Measurements from ENCODE around the gene EHF. TPM values are rescaled to one million over a fixed set of nuclear protein-coding genes. Genes with fewer than 3 reads are reported as not detected.

Gene EHF
- total RNA-seq, 1 experiment from 2014 or later, result not detected

DNA sequence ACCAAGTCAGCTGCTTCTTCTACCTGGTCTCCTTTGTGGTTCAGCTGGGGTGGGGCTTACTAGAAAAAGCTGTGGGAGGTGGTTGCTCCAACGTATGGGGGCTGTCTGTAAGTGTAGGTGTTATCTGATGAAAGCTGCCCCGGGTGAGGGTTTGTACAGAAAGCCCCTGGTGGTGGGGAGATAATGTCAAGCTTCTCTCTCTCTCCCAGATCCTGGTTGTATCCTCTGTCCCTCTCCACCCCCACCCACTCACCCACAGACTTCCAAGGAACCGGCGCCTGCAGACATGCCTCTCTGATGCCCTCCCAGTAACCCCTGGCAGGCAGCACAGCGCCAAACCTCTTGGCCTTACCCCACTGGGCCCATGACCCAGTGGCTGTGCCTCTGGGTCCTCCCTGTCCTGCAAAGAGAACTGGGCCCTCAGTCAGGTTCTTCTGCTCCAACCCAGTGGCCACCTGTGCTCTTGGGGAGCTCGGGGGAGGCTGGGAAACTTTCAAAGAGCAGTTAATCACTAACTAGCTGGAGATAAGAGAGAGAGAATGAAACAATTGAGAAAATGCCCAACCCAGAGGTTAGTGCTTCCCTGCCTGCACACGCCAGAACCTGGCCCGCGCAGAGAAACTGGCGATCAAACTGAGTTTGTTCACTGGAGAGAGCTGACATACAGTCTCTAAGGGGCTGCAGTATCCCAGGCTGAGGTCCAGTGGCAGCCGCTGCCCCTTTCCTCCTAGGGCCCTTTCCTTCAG is 20.4 kb upstream of the EHF start:
- peak; percentile 65 for DNase-seq (ENCODE audit: low read depth)
- in situ Hi-C loops (cut with HindIII; ENCODE audit: low pct_unique_long_range_greater_than_20kb, low sequenced_read_pairs), result no loop called here

DNA sequence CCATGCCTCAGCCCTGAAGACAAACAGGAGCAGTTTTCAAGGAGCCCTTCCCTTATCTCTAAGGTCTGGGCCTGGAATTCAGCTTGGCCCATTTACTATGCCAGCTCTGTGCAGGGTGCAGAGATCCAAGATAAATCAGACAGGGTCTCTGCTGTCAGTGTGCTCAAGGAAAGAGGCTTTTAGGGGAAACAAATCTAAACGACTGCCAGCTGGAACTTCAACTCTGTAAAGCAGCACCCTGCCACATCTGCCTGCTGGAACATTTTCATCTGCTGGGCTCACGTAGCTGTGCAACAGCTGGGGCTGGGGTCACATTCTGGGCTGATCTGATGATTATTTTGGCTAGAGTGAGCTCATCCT is 19.8 kb upstream of the EHF start:
- no peak for DNase-seq (ENCODE audit: low read depth)
- in situ Hi-C loops (cut with HindIII; ENCODE audit: low pct_unique_long_range_greater_than_20kb, low sequenced_read_pairs), result no loop called here

DNA sequence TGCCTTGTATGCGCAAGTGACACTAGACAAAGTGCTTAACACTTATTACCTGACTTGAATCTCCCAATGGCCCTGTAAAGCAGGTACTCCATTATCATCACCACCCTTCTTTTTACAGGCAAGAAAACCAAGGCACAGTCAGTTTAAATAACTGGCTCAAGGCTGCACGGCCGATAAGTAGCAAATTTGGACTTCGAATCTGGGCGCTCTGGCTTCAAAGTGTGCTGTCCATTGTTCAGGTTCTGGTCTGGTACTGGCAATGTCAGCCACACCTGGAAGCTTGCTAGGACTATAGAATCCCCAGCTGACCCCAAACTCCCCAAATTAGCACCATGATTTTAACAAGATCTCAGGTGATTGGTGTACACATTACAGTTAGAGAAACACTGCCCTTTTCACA is 19.3 kb upstream of the EHF start:
- DNase-seq (ENCODE audit: low read depth), result no peak
- in situ Hi-C loops (cut with HindIII; ENCODE audit: low pct_unique_long_range_greater_than_20kb, low sequenced_read_pairs), result no loop called here

DNA sequence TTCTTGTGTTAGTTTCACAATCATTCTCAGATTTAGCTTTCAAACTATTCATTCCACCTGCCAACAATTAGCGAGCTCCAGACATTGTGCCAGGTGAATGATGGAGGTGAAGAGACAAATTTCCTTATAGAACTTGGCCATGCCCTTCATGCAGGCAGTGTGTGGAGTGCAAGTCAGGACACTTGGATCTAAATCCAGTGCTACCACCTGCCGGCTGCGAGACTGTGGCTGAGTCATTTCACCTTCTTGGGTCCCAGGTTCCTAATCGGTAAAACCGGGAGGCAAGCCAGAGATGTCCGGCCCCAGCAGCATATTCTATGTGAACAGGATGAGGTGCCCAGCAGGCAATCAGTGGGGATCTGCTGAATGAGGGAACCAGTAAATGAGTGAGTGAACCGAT is 18.6 kb upstream of the EHF start:
- in situ Hi-C loops (cut with HindIII; ENCODE audit: low pct_unique_long_range_greater_than_20kb, low sequenced_read_pairs), result no loop called here
- DNase-seq (ENCODE audit: low read depth), result no peak

DNA sequence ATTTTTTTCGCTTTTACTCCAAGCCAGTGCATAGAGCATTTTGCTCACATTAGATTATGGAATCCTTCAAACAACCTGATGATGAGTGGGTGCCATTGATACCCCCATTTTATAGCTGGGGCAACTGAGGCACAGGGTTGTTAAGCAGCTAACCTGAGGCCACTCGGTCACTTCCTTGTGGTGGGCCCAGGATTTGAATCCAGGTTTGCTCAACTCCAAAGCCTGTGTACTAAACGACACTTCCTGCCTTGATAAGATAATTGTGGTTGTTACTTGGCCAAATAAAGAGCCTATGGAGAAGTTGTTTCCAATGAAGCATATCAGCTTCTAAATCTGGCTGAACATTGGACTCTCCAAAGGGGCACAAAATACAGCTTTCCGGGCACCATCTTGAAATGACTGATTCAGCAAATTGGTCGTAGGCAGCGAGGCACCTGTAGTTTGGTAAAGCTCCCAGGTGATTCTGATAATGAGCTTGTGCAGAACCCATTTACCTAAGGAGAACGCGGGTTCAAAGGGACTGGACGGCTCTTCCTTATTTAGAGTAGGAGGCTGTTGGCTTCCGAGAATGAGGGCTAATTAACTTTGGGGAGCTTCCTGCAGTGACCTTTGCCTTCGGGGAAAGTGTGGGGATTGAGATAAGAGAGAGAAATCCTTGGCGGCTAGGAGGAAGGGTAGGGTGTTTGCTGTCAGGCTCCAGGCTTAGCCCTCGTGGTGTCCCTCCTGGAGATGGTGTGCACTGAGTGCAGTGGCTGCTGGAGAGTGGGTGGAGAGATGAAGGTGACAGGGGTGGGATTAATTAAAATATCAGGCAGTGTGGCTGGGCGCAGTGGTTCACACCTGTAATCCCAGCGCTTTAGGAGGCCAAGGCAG is 17.5 kb upstream of the EHF start:
- DNase-seq (ENCODE audit: low read depth), result no peak
- in situ Hi-C loops (cut with HindIII; ENCODE audit: low pct_unique_long_range_greater_than_20kb, low sequenced_read_pairs), result no loop called here

DNA sequence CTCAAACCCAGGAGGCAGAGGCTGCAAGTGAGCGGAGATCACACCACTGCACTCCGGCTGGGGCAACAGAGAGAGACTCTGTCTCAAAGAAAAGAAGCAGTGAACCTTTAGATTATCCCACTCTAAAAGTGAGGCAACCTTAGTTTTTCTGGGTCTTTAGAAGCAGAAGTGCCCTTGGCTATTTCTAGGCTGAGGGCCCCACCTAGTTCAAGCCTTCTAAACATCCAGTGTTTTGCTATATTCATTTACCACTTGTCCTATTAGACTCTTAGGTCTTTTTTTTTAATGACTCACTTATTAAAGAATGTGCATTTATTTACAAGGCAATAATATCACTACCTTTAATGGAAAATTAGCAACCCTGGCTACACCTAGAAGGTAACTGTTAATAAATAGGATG is 16.7 kb upstream of the EHF start:
- in situ Hi-C loops (cut with HindIII; ENCODE audit: low pct_unique_long_range_greater_than_20kb, low sequenced_read_pairs), result no loop called here
- no peak for DNase-seq (ENCODE audit: low read depth)

DNA sequence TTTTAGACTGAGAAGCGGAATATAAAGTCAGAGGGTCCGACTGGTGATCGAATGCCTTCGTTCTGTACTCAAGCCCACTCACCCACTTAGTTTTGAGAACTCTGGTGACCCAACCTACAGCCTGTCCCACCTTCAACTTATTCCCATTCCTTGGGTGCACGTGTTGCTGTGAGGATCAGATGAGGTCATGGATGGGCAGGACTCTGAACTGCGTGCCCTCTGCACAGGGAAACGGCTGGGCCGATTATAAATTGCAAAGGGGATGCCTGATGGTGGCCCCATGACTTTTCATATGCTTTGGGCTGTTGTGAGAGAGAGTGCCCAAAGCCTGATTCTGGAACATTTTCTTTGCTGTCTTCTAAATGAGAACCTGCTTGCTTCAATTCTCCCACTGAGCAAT is 16.0 kb upstream of the EHF start:
- in situ Hi-C loops (cut with HindIII; ENCODE audit: low pct_unique_long_range_greater_than_20kb, low sequenced_read_pairs), result no loop called here

DNA sequence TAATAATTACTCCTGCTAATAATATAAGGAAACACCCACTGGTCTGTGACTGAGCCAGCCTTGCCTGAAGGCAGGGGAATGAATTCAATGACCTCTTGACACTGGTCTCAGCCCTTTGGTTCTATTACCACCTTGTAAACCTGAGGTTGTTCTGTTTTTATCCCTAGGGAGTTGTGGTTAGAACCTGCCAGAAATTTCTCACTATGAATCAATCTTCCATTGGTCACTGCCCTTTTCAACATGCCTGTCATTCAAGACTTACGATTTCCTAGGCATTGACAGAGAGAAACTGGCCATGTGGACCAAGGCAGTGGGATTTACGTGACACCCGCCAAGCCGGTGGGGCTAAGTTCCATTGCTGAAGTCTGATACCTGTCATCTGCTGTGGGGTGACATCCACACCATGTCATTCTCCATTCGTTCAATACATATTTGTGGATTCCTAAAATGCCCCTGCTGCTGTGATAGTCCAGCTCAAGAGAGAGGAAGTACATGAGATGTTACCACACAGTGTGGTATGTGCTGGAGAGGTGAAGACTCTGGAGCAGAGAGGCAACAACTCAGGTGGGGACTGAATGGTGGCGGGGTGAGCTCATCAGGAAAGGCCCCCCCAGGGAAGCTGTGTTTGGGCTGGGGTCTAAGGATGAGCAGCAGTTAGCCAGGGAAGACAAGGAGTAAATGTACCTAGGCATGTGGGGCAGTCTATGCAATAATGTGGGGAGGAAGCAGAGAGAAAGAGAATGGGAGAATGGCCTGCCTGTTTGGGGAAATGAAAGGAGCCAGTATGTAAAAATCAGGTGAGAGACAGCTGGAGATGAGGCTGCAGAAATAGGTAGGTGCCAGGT is 15.2 kb upstream of the EHF start:
- DNase-seq (ENCODE audit: low read depth), result no peak
- in situ Hi-C loops (cut with HindIII; ENCODE audit: low pct_unique_long_range_greater_than_20kb, low sequenced_read_pairs), result no loop called here

More for the DNA sequence above, 16.0 kb upstream of the EHF start:
- DNase-seq (ENCODE audit: low read depth), result no peak

DNA sequence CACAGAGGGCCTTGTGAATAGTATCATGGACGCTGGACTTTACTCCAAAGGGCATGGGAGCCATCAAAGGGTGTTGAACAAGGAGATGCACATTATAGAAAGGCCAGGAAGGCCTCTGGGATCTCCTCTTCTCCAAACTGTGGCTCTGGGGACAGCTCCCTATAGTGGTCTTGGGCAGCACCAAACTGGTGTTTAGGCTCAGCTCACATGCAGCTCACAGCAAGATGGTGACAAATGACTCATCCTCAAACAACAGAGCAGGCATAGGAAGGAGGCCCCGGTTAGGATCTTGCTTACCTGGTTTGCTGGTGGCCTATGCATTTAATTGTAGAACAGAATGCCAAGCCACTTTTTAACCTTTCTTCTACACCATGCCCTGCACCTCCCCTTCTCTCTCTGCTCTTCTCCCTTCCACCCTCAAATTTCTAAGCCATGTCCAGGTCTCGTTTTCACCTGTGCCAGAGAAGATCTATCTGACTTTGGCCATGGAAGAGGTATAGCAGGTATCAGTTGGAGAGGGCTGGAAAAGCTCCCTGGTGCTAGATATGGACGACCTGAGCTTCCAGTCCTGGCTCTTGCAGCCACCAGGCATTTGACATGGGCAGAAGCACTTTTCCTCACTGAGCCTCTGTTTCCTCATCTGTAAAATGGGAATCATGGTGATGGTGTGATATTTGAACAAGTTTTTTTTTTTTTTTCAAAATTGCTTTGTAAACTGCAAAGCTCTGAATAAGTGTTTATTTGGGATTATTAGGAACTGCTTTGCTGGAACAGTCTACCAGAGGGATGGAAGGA is 14.4 kb upstream of the EHF start:
- DNase-seq (ENCODE audit: low read depth), result no peak
- in situ Hi-C loops (cut with HindIII; ENCODE audit: low pct_unique_long_range_greater_than_20kb, low sequenced_read_pairs), result no loop called here

DNA sequence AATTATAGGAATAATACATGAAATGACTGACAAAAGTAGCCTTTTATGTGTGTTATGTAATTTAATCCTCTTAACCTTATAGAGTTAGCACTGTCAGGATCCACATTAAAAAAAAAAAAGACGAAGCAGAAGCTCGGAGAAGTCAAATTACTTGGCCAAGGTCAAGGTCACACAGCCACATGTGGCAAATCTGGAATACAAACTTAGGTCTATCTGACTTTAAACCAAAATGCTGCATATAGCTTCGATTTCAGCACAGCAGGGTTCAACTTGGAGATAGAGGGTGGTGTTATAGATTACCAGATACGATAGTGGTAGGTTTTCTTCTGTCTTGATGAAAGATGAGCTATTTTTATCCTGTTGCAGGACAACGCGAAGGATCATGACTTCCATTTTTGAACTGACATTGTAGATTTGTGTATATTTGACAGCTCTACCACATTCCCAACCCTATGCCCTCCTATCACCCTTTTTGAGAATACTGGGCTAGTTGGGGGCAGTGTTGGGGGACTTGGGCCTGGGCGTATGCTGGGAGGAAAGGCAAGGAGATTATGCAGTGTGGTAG is 11.6 kb upstream of the EHF start:
- no peak for DNase-seq (ENCODE audit: low read depth)
- in situ Hi-C loops (cut with HindIII; ENCODE audit: low pct_unique_long_range_greater_than_20kb, low sequenced_read_pairs), result no loop called here

DNA sequence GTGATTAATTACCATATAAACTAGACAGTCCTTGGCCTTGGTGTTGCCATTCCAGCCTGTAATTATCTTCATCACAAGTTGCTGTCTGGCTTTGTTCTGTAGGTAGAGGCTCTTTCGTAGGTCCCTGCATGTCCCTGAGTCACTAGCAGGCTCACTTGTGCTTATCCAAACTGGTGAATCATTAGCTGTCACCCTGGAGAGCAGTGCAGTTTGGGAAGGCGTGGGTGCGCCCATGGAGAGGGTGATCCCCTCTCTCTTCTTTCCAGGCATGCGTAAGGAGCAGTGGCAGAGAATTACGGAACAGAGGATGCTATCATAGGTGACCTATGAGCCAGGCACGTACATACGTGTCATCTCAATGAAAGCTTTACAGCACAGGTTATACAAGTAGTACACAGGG is 11.0 kb upstream of the EHF start:
- peak; percentile 21 for DNase-seq (ENCODE audit: low read depth)
- in situ Hi-C loops (cut with HindIII; ENCODE audit: low pct_unique_long_range_greater_than_20kb, low sequenced_read_pairs), result no loop called here

DNA sequence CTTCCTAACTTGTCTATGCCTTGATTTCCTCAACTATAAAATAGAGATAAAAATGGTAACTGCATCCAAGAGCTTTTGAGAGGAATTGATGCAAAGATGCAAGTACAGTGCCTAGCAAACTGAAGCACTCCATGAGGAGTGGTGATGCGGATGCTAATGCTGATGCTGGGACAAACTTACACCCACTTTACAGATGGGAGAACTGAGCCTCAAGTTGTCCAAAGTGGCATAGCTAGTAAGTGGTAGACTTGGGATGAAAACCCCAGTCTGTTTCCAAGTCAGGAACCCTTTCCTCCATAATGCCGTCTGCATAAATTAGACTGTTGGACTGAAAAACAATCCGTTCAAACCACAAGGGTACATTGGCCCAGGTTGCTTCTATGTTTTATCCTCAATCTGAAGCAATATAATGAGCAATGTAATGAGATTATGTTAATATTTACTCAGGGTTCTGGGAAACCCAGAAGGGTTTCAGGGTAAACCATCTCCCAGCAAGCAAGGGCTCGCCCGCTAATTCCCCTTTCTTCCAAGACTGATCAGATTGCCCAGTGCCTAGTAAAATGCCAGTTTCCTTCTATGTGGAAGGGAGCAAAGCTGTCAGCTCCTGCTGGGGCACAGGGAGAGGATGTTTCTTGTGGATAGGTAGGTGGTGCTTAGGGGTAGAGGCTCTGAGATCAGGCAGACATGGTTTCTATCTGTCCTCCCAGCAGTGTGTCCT is 10.4 kb upstream of the EHF start:
- DNase-seq (ENCODE audit: low read depth), result no peak
- in situ Hi-C loops (cut with HindIII; ENCODE audit: low pct_unique_long_range_greater_than_20kb, low sequenced_read_pairs), result no loop called here

DNA sequence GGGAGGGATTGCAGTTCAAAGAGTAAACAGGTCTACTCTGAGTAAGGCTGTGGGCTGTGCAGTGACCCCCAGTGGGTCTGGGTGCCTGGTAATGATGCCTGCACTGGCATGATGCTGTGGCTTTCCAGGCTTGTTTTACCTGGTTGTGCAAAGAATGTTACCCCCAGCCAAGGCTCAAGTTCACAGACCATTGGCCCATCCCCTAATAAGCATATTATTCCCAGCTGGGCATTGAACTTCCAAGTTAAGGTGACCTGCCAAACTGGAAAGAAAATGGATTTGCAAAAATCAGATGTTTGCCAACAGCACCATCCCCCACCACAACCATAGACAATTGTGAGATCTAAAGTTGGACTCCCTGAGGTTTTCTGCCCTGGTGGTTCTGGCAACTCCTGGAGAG is 7.9 kb upstream of the EHF start:
- in situ Hi-C loops (cut with HindIII; ENCODE audit: low pct_unique_long_range_greater_than_20kb, low sequenced_read_pairs), result no loop called here
- no peak for DNase-seq (ENCODE audit: low read depth)

DNA sequence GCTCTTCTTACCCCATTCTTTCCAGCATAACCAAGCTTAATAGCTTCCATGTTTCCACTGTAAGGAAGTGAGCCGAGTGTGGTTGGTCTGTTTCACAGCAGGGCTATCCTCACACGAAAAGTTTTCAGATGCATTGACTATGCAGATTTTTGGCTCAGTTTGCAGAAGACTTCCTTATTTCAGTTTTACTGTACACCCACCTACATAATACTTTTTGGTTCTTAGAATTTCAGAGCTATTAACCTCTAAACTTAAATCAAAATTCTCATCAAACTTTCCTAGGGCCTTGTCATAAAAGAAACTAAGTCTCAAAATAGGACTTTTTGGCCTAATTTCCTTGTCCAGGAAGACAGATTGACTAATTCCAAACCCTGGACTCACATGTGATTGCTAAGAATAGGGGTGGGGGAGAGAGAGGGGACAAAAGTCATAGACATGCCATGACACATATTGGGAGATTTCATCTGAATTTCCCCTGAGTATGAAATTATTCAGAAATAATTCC is 7.3 kb upstream of the EHF start:
- in situ Hi-C loops (cut with HindIII; ENCODE audit: low pct_unique_long_range_greater_than_20kb, low sequenced_read_pairs), result no loop called here
- no peak for DNase-seq (ENCODE audit: low read depth)

DNA sequence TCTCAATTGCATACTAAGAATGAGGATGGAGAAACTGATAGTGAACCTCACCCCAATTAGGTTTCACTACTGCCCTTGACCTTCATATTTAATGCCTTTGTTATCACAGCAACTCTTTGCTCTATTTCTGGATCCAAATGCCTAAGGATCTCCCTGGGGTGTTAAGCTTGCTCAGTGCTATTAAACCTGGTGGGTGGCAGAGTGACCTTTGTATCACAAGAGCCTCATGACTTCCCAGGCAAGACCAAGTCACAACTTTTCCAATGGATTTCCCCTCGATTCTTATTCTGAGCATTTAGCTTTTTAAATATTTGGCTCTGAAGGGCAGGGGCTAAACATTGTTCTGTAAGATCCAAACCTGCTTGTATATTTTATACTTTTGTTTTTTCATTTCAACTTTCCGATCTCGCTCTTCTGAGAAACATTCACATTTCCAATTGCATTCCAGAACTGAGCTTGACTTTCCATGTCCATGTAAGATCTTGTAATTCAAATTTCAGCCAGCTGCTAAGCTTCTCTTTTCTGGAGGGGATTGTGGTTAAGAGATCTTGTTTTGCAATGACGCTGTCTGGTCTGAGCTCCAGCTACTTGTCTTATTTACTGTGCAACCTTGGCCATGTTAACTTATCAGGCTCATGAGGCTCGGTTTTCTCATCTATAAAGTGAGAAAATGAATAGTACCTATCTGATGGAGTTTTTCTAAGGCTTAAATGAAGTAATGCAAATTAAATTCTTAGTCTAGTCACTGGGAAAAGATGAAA is 6.4 kb upstream of the EHF start:
- no peak for DNase-seq (ENCODE audit: low read depth)
- in situ Hi-C loops (cut with HindIII; ENCODE audit: low pct_unique_long_range_greater_than_20kb, low sequenced_read_pairs), result no loop called here

DNA sequence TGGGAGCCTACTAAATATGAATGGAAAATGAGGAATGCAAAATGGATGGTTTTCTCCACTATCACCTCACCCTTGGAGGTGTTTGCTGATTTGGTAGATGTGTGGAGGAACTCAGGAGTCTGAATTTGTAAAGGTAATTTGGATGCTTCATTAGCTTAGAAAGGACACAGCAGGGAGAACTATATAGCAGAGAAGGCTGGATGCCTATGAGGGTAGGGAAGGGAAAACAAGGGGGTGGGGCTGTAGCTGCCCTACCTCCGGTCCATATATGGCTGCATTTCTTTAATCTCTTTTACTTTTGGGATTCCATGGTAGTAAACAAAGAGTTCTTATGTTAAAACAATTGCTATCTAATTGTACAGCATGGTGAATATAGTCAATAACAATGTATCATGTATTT is 4.8 kb upstream of the EHF start:
- DNase-seq (ENCODE audit: low read depth), result no peak
- in situ Hi-C loops (cut with HindIII; ENCODE audit: low pct_unique_long_range_greater_than_20kb, low sequenced_read_pairs), result no loop called here
